ENCODE results near the gene DUS1L.

Gene DUS1L

GRCh38 chr17:82065193-82065637, 389 bp downstream of the DUS1L start:
- no peak overlapping the region for H2BK12ac ChIP-seq (ENCODE audit: low read length)
- no CpG with 5 or more reads among the region's 47 CpGs for WGBS (ENCODE audit: extremely low coverage, insufficient coverage, insufficient read length)
- peak overlapping the region; percentile 87 for H3K9ac ChIP-seq (ENCODE audit: low read length)
- H3K27me3 ChIP-seq (ENCODE audit: insufficient read depth, low read length), result no peaks in the 10 kb centered on the region
- H2AFZ ChIP-seq (ENCODE audit: insufficient read depth, low read length, poor library complexity), result peak overlapping the region; percentile 91
- peak overlapping the region; percentile 97 for H3K4me2 ChIP-seq (ENCODE audit: low read length)
- peak overlapping the region; percentile 83 for H3K14ac ChIP-seq (ENCODE audit: low read length)
- H2BK5ac ChIP-seq (ENCODE audit: low read depth, low read length, poor library complexity), result peak overlapping the region; percentile 71
- peak overlapping the region; percentile 77 for H4K8ac ChIP-seq (ENCODE audit: low read depth, low read length)
- peak overlapping the region; percentile 4 for H3K18ac ChIP-seq (ENCODE audit: low read length)
- peak overlapping the region; percentile 75 for H4K91ac ChIP-seq (ENCODE audit: low read depth, low read length)
- H3K79me2 ChIP-seq (ENCODE audit: control insufficient read depth, insufficient read depth, low read length, poor library complexity), result peaks cover 10% of the 10 kb centered on the region
- H3K4ac ChIP-seq (ENCODE audit: low read depth, low read length), result peak overlapping the region; percentile 91
- H3K23ac ChIP-seq (ENCODE audit: low read length), result no peak overlapping the region
- peak overlapping the region; percentile 78 for H4K12ac ChIP-seq (ENCODE audit: low read depth, low read length)
- peak overlapping the region; percentile 84 for H3K4me3 ChIP-seq (ENCODE audit: low read depth, low read length)
- peak overlapping the region; percentile 7 for H2AK5ac ChIP-seq (ENCODE audit: low read length)
- peaks cover 9% of the 10 kb centered on the region for H3K79me1 ChIP-seq (ENCODE audit: low read length)
- peak overlapping the region; percentile 64 for H2BK120ac ChIP-seq (ENCODE audit: insufficient read depth, low read length, poor library complexity)
- peaks cover 11 to 12% of the 10 kb centered on the region in 2 experiments for H3K4me1 ChIP-seq (ENCODE audit: control insufficient read depth in 1 of 2, insufficient read depth in 2 of 2, low read length in 2 of 2)
- no peaks in the 10 kb centered on the region for H3K9me3 ChIP-seq (ENCODE audit: insufficient read depth, low read depth, low read length)
- H3K36me3 ChIP-seq (ENCODE audit: control insufficient read depth in 1 of 2, insufficient read depth in 2 of 2, low read length in 2 of 2), result peaks cover 35 to 37% of the 10 kb centered on the region in 2 experiments
- no peak overlapping the region for H3K27ac ChIP-seq (ENCODE audit: low read depth, low read length)
- peak in 1 of 2 donors; percentile 36 for DNase-seq

GRCh38 chr17:82064433-82065192, 991 bp downstream of the DUS1L start:
- H4K8ac ChIP-seq (ENCODE audit: low read depth, low read length), result peak overlapping the region; percentile 77
- H2AK5ac ChIP-seq (ENCODE audit: low read length), result peak overlapping the region; percentile 0
- H3K27me3 ChIP-seq (ENCODE audit: insufficient read depth, low read length), result no peaks in the 10 kb centered on the region

GRCh38 chr17:82063424-82064415, 1.9 kb downstream of the DUS1L start:
- Histone ChIP-seq H3K4me2 (ENCODE audit: low read length) (no peak overlapping the region), H3K79me2 (ENCODE audit: control insufficient read depth, insufficient read depth, low read length, poor library complexity) (peaks cover 10% of the 10 kb centered on the region), H2AK5ac (ENCODE audit: low read length) (no peak overlapping the region), H3K4ac (ENCODE audit: low read depth, low read length) (no peak overlapping the region), H3K9me3 (ENCODE audit: insufficient read depth, low read depth, low read length) (no peaks in the 10 kb centered on the region), H4K8ac (ENCODE audit: low read depth, low read length) (no peak overlapping the region), H4K91ac (ENCODE audit: low read depth, low read length) (no peak overlapping the region), H3K36me3 (ENCODE audit: control insufficient read depth in 1 of 2, insufficient read depth in 2 of 2, low read length in 2 of 2) (peaks cover 47 to 51% of the 10 kb centered on the region in 2 experiments), H3K27me3 (ENCODE audit: insufficient read depth, low read length) (no peaks in the 10 kb centered on the region), H2BK5ac (ENCODE audit: low read depth, low read length, poor library complexity) (no peak overlapping the region), H3K18ac (ENCODE audit: low read length) (no peak overlapping the region), H3K27ac (ENCODE audit: low read depth, low read length) (no peak overlapping the region), H3K4me1 (ENCODE audit: control insufficient read depth in 1 of 2, insufficient read depth in 2 of 2, low read length in 2 of 2) (peaks cover 11 to 12% of the 10 kb centered on the region in 2 experiments), H3K23ac (ENCODE audit: low read length) (no peak overlapping the region), H4K12ac (ENCODE audit: low read depth, low read length) (no peak overlapping the region), H2AFZ (ENCODE audit: insufficient read depth, low read length, poor library complexity) (no peak overlapping the region), H3K14ac (ENCODE audit: low read length) (no peak overlapping the region), H3K79me1 (ENCODE audit: low read length) (peaks cover 9% of the 10 kb centered on the region), H3K4me3 (ENCODE audit: low read depth, low read length) (no peak overlapping the region), H3K9ac (ENCODE audit: low read length) (no peak overlapping the region), H2BK120ac (ENCODE audit: insufficient read depth, low read length, poor library complexity) (no peak overlapping the region), H2BK12ac (ENCODE audit: low read length) (no peak overlapping the region)
- no CpG with 5 or more reads among the region's 20 CpGs for WGBS (ENCODE audit: extremely low coverage, insufficient coverage, insufficient read length)
- no peak for DNase-seq

More at GRCh38 chr17:82064433-82065192, 991 bp downstream of the DUS1L start:
- DNase-seq, result no peak
- H3K14ac ChIP-seq (ENCODE audit: low read length), result no peak overlapping the region
- H2AFZ ChIP-seq (ENCODE audit: insufficient read depth, low read length, poor library complexity), result peak overlapping the region; percentile 10
- no peak overlapping the region for H3K27ac ChIP-seq (ENCODE audit: low read depth, low read length)
- H2BK120ac ChIP-seq (ENCODE audit: insufficient read depth, low read length, poor library complexity), result no peak overlapping the region
- H3K4me1 ChIP-seq (ENCODE audit: control insufficient read depth in 1 of 2, insufficient read depth in 2 of 2, low read length in 2 of 2), result peaks cover 11 to 12% of the 10 kb centered on the region in 2 experiments
- H3K4me2 ChIP-seq (ENCODE audit: low read length), result peak overlapping the region; percentile 97
- no CpG with 5 or more reads among the region's 36 CpGs for WGBS (ENCODE audit: extremely low coverage, insufficient coverage, insufficient read length)
- peak overlapping the region; percentile 78 for H4K12ac ChIP-seq (ENCODE audit: low read depth, low read length)
- H3K23ac ChIP-seq (ENCODE audit: low read length), result no peak overlapping the region
- H4K91ac ChIP-seq (ENCODE audit: low read depth, low read length), result peak overlapping the region; percentile 75
- peak overlapping the region; percentile 91 for H3K4ac ChIP-seq (ENCODE audit: low read depth, low read length)
- peak overlapping the region; percentile 87 for H3K9ac ChIP-seq (ENCODE audit: low read length)
- H2BK12ac ChIP-seq (ENCODE audit: low read length), result no peak overlapping the region
- peak overlapping the region; percentile 4 for H3K18ac ChIP-seq (ENCODE audit: low read length)
- H3K36me3 ChIP-seq (ENCODE audit: control insufficient read depth in 1 of 2, insufficient read depth in 2 of 2, low read length in 2 of 2), result peaks cover 41 to 43% of the 10 kb centered on the region in 2 experiments
- peaks cover 9% of the 10 kb centered on the region for H3K79me1 ChIP-seq (ENCODE audit: low read length)
- H3K4me3 ChIP-seq (ENCODE audit: low read depth, low read length), result peak overlapping the region; percentile 84
- H3K9me3 ChIP-seq (ENCODE audit: insufficient read depth, low read depth, low read length), result no peaks in the 10 kb centered on the region
- H3K79me2 ChIP-seq (ENCODE audit: control insufficient read depth, insufficient read depth, low read length, poor library complexity), result peaks cover 10% of the 10 kb centered on the region
- H2BK5ac ChIP-seq (ENCODE audit: low read depth, low read length, poor library complexity), result no peak overlapping the region

- H3K79me1 ChIP-seq (ENCODE audit: low read length), result peaks cover 9% of the 10 kb centered on the region
- H3K14ac ChIP-seq (ENCODE audit: low read length), result no peak overlapping the region
- H3K27ac ChIP-seq (ENCODE audit: low read depth, low read length), result no peak overlapping the region
- no peak overlapping the region for H2AFZ ChIP-seq (ENCODE audit: insufficient read depth, low read length, poor library complexity)
- H3K4me3 ChIP-seq (ENCODE audit: low read depth, low read length), result no peak overlapping the region
- H3K9ac ChIP-seq (ENCODE audit: low read length), result no peak overlapping the region
- no peak overlapping the region for H2BK120ac ChIP-seq (ENCODE audit: insufficient read depth, low read length, poor library complexity)
- no peaks in the 10 kb centered on the region for H3K9me3 ChIP-seq (ENCODE audit: insufficient read depth, low read depth, low read length)
- WGBS (ENCODE audit: extremely low coverage, insufficient coverage, insufficient read length), result no CpG with 5 or more reads among the region's 9 CpGs
- H3K23ac ChIP-seq (ENCODE audit: low read length), result no peak overlapping the region
- no peaks in the 10 kb centered on the region for H3K27me3 ChIP-seq (ENCODE audit: insufficient read depth, low read length)
- no peak overlapping the region for H2AK5ac ChIP-seq (ENCODE audit: low read length)
- peaks cover 11 to 12% of the 10 kb centered on the region in 2 experiments for H3K4me1 ChIP-seq (ENCODE audit: control insufficient read depth in 1 of 2, insufficient read depth in 2 of 2, low read length in 2 of 2)
- H3K4me2 ChIP-seq (ENCODE audit: low read length), result no peak overlapping the region
- no peak overlapping the region for H4K91ac ChIP-seq (ENCODE audit: low read depth, low read length)
- no peak for DNase-seq
- H2BK12ac ChIP-seq (ENCODE audit: low read length), result no peak overlapping the region
- H3K4ac ChIP-seq (ENCODE audit: low read depth, low read length), result no peak overlapping the region
- H3K79me2 ChIP-seq (ENCODE audit: control insufficient read depth, insufficient read depth, low read length, poor library complexity), result peaks cover 10% of the 10 kb centered on the region
- no peak overlapping the region for H4K12ac ChIP-seq (ENCODE audit: low read depth, low read length)
- H2BK5ac ChIP-seq (ENCODE audit: low read depth, low read length, poor library complexity), result no peak overlapping the region
- H3K36me3 ChIP-seq (ENCODE audit: control insufficient read depth in 1 of 2, insufficient read depth in 2 of 2, low read length in 2 of 2), result peaks cover 55 to 58% of the 10 kb centered on the region in 2 experiments
- H3K18ac ChIP-seq (ENCODE audit: low read length), result no peak overlapping the region
- H4K8ac ChIP-seq (ENCODE audit: low read depth, low read length), result no peak overlapping the region
Observed at GRCh38 chr17:82062984-82063368, 2.6 kb downstream of the DUS1L start.
